ENCODE data around the gene SERPINB6. TPM values are rescaled to one million over a fixed set of nuclear protein-coding genes. Genes with fewer than 3 reads are reported as not detected.

SERPINB6 gene
- total RNA-seq, 3 donors from 2014 or later = 134 to 147 (median 142) TPM

GRCh38 chr6:2917801-2918445, 53.4 kb downstream of the SERPINB6 start:
- no peak overlapping the region for H3K4me3 ChIP-seq
- no peaks in the 10 kb centered on the region for H3K36me3 ChIP-seq (ENCODE audit: low read depth)
- ATAC-seq (no peak), DNase-seq (no peak)
- intact Hi-C loops (cut with DNase I, micrococcal nuclease) = no loop called here
- TF ChIP-seq CTCF (IDR thresholded peaks at IDR 0.05) = no peak
- H3K9me3 ChIP-seq = no peaks in the 10 kb centered on the region
- no peaks in the 10 kb centered on the region for H3K4me1 ChIP-seq (ENCODE audit: low read depth)

- peak; percentile 48 for ATAC-seq
- DNase-seq = no peak
- no peaks in the 10 kb centered on the region for H3K4me1 ChIP-seq (ENCODE audit: low read depth)
- intact Hi-C loops (cut with DNase I, micrococcal nuclease) = no loop called here
- no peaks in the 10 kb centered on the region for H3K36me3 ChIP-seq (ENCODE audit: low read depth)
- H3K9me3 ChIP-seq = no peaks in the 10 kb centered on the region
- TF ChIP-seq CTCF (IDR thresholded peaks at IDR 0.05) = no peak
- H3K4me3 ChIP-seq = no peak overlapping the region
These were observed 54.3 kb downstream of the SERPINB6 start for GRCh38 chr6:2917065-2917464.

- DNase-seq (no peak), ATAC-seq (no peak)
- intact Hi-C loops (cut with DNase I, micrococcal nuclease) = no loop called here
- no peaks in the 10 kb centered on the region for H3K36me3 ChIP-seq (ENCODE audit: low read depth)
- no peak overlapping the region for H3K4me3 ChIP-seq
- H3K9me3 ChIP-seq = no peaks in the 10 kb centered on the region
- H3K4me1 ChIP-seq (ENCODE audit: low read depth) = no peaks in the 10 kb centered on the region
- no peak for TF ChIP-seq CTCF (IDR thresholded peaks at IDR 0.05)
These were observed 55.0 kb downstream of the SERPINB6 start for GRCh38 chr6:2916158-2916925.

- Histone ChIP-seq H3K36me3 (ENCODE audit: low read depth) (no peaks in the 10 kb centered on the region), H3K9me3 (no peaks in the 10 kb centered on the region), H3K4me3 (no peak overlapping the region), H3K4me1 (ENCODE audit: low read depth) (no peaks in the 10 kb centered on the region)
- TF ChIP-seq CTCF (IDR thresholded peaks at IDR 0.05) = no peak
- ATAC-seq = no peak
- intact Hi-C loops (cut with DNase I, micrococcal nuclease) = no loop called here
- DNase-seq = no peak
These were observed 56.2 kb downstream of the SERPINB6 start for GRCh38 chr6:2915150-2915549.

- DNase-seq = peak; percentile 57 to 73 (median 57)
- H3K36me3 ChIP-seq (ENCODE audit: low read depth) = no peaks in the 10 kb centered on the region
- no peaks in the 10 kb centered on the region for H3K9me3 ChIP-seq
- ATAC-seq = peak; percentile 95
- TF ChIP-seq CTCF (IDR thresholded peaks at IDR 0.05) = no peak
- no peaks in the 10 kb centered on the region for H3K4me1 ChIP-seq (ENCODE audit: low read depth)
- no peak overlapping the region for H3K4me3 ChIP-seq
- intact Hi-C loops (cut with DNase I, micrococcal nuclease) = no loop called here
These were observed 57.1 kb downstream of the SERPINB6 start for GRCh38 chr6:2914318-2914660.
